HepG2 (cell line): ENCODE data around the gene PLPPR3. TPM values are rescaled to one million over a fixed set of nuclear protein-coding genes. Genes with fewer than 3 reads are reported as not detected.

ENCODE experiments used
- ATAC-seq: fragments of 200-7000 bp; cut with Tn5 transposase; 3 replicates; pipeline ENCODE4 v1.9.1; 2020; ENCODE audit warnings: mild to moderate bottlenecking, moderate library complexity
- BruUV-seq: library from RNA; stranded (reverse); fragments of 400-500 nt; replicated peaks from 2 replicates; lab custom pipeline; 2021; lab: Mats Ljungman, UMichigan
- CTCF ChIA-PET: fragments of 300-600 bp; formaldehyde crosslinking; extraction: SDS; loops from one replicate; lab custom pipeline; 2021; ENCODE audit warnings: low total read pairs, inconsistent platforms, low intra/inter-chr PET ratio; lab: Yijun Ruan, JAX
- POLR2A ChIA-PET: fragments of 350-600 bp; sonication (Branson Sonifier 250); formaldehyde crosslinking; loops from one replicate; lab custom pipeline; 2020; ENCODE audit warnings: antibody characterized with exemption, inconsistent platforms; lab: Yijun Ruan, JAX
- DNase-seq: peaks from one replicate; pipeline ENCODE4 v3.0.0-alpha.2; 2015; ENCODE audit warnings: low spot score
- FAIRE-seq: peaks from 3 replicates; lab custom pipeline; 2011; peaks lifted over from hg19 to GRCh38; lab: Jason Lieb, UNC
- H2AFZ ChIP-seq: one replicate; pipeline ENCODE4 v1.6.1; 2011; ENCODE audit warnings: low read length, inconsistent platforms
- H3K27ac ChIP-seq: fragments of 300-600 bp; 3 replicates; pipeline ENCODE4 v1.8.0; 2011; ENCODE audit warnings: mixed run types, mild to moderate bottlenecking, mixed read lengths, low read length, inconsistent platforms; ENCODE audit not compliant: insufficient read depth; ENCODE audit errors: extremely low read length
- H3K27me3 ChIP-seq, 2 experiments: fragments of 200-600 bp in 1 of 2; 2 replicates in 1 of 2; 3 replicates in 1 of 2; pipeline versions ENCODE4 v1.6.0 to v1.8.0; 2011; ENCODE audit warnings: low read length in 2 of 2, mild to moderate bottlenecking in 2 of 2, moderate library complexity in 2 of 2, inconsistent platforms in 1 of 2; ENCODE audit not compliant: insufficient read depth in 2 of 2, control insufficient read depth in 1 of 2
- H3K36me3 ChIP-seq, 2 experiments: fragments of 200-600 bp in 1 of 2; replicated peaks in 1 of 2; 2 replicates in 1 of 2; 3 replicates in 1 of 2; pipeline versions ENCODE4 v1.5.1 to v1.8.0; 2011; ENCODE audit warnings: low read length in 2 of 2, inconsistent platforms in 1 of 2; ENCODE audit not compliant: insufficient read depth in 2 of 2, control insufficient read depth in 1 of 2
- H3K4me1 ChIP-seq: 2 replicates; pipeline ENCODE4 v1.5.1; 2012; ENCODE audit warnings: low read length, inconsistent platforms; ENCODE audit not compliant: insufficient read depth
- H3K4me2 ChIP-seq: 2 replicates; pipeline ENCODE4 v1.6.0; 2011; ENCODE audit warnings: low read depth, low read length, inconsistent platforms
- H3K4me3 ChIP-seq, 3 experiments: fragments of 200-600 bp in 1 of 3; sonication (generic), shearing (Covaris generic) in 1 of 3; replicated peaks in 1 of 3; 2 replicates each; pipeline ENCODE4 v1.5.1; 2011 to 2016; ENCODE audit warnings: low read length in 3 of 3, inconsistent platforms in 2 of 3, low read depth in 2 of 3, mild to moderate bottlenecking in 2 of 3, control low read depth in 1 of 3, mixed read lengths in 1 of 3; ENCODE audit not compliant: insufficient read depth in 1 of 3
- H3K79me2 ChIP-seq: one replicate; pipeline ENCODE4 v1.6.1; 2011; ENCODE audit warnings: low read length, inconsistent platforms; ENCODE audit not compliant: insufficient read depth
- H3K9ac ChIP-seq: 2 replicates; pipeline ENCODE4 v1.6.0; 2011; ENCODE audit warnings: mild to moderate bottlenecking, low read depth, low read length, inconsistent platforms; ENCODE audit not compliant: insufficient read depth
- H3K9me3 ChIP-seq: 2 replicates; pipeline ENCODE4 v1.5.1; 2012; ENCODE audit warnings: mild to moderate bottlenecking, low read length
- H4K20me1 ChIP-seq: 2 replicates; pipeline ENCODE4 v1.6.0; 2011; ENCODE audit warnings: inconsistent platforms, mild to moderate bottlenecking, low read length, moderate library complexity; ENCODE audit not compliant: insufficient read depth
- EEA1 ChIP-seq: sonication (generic); formaldehyde crosslinking; IDR thresholded peaks from 2 replicates; pipeline ENCODE4 v1.5.1; 2020; ENCODE audit warnings: mild to moderate bottlenecking, missing genetic modification reagents, borderline replicate concordance
- EP300 ChIP-seq, 3 experiments: sonication (generic) in 1 of 3; formaldehyde crosslinking in 1 of 3; IDR thresholded peaks; 2 replicates each; pipeline versions ENCODE4 v1.5.1 to v1.6.1; 2011 to 2020; ENCODE audit warnings: low read depth in 2 of 3, low read length in 2 of 3, borderline replicate concordance in 1 of 3, improper control_type of control experiment in 1 of 3, mild to moderate bottlenecking in 1 of 3, missing genetic modification reagents in 1 of 3, moderate library complexity in 1 of 3
- GPBP1L1 ChIP-seq: sonication (generic); formaldehyde crosslinking; IDR thresholded peaks from 2 replicates; pipeline ENCODE4 v1.5.0; 2020; ENCODE audit warnings: mild to moderate bottlenecking, missing genetic modification reagents
- HDAC1 ChIP-seq: sonication (generic); formaldehyde crosslinking; IDR thresholded peaks from 2 replicates; pipeline ENCODE4 v1.5.1; 2020; ENCODE audit warnings: mild to moderate bottlenecking, missing genetic modification reagents
- IRF9 ChIP-seq: sonication (generic); formaldehyde crosslinking; IDR thresholded peaks from 2 replicates; pipeline ENCODE4 v1.8.0; 2022; ENCODE audit warnings: missing genetic modification reagents, mild to moderate bottlenecking, borderline replicate concordance
- KAT7 ChIP-seq: IDR thresholded peaks from 2 replicates; pipeline ENCODE4 v1.6.1; 2018; ENCODE audit warnings: borderline replicate concordance, missing compliant biosample characterization
- PCBP2 ChIP-seq: fragments of 200-400 bp; formaldehyde crosslinking; optimal IDR thresholded peaks from 2 replicates; pipeline ENCODE3; 2018; ENCODE audit warnings: low read length, low read depth; ENCODE audit not compliant: poor library complexity, severe bottlenecking
- PLRG1 ChIP-seq: fragments of 450-650 bp; conservative IDR thresholded peaks from 2 replicates; pipeline ENCODE4 v1.6.1; 2016
- PLSCR1 ChIP-seq: sonication (generic); formaldehyde crosslinking; IDR thresholded peaks from 2 replicates; pipeline ENCODE4 v1.5.0; 2020; ENCODE audit warnings: missing genetic modification reagents, mild to moderate bottlenecking, borderline replicate concordance
- SIX4 ChIP-seq: sonication (generic); formaldehyde crosslinking; IDR thresholded peaks from 2 replicates; pipeline ENCODE4 v1.4.0; 2020; ENCODE audit warnings: missing genetic modification reagents
- SMYD3 ChIP-seq: sonication (generic); formaldehyde crosslinking; IDR thresholded peaks from 2 replicates; pipeline ENCODE4 v1.8.1; 2023; ENCODE audit warnings: mild to moderate bottlenecking, missing genetic modification reagents
- SRSF9 ChIP-seq: fragments of 200-400 bp; formaldehyde crosslinking; IDR thresholded peaks from 2 replicates; pipeline ENCODE4 v1.6.1; 2018; ENCODE audit warnings: borderline replicate concordance, mild to moderate bottlenecking, low read depth, low read length; ENCODE audit not compliant: insufficient read depth, poor library complexity, severe bottlenecking
- ZMYM2 ChIP-seq: sonication (generic); formaldehyde crosslinking; IDR thresholded peaks from 2 replicates; pipeline ENCODE4 v1.8.0; 2022; ENCODE audit warnings: mild to moderate bottlenecking, missing genetic modification reagents
- ZNF225 ChIP-seq: sonication (generic); formaldehyde crosslinking; IDR thresholded peaks from 2 replicates; pipeline ENCODE4 v1.4.0; 2020; ENCODE audit warnings: mild to moderate bottlenecking, missing genetic modification reagents
- ZNF780A ChIP-seq: sonication (generic); formaldehyde crosslinking; IDR thresholded peaks from 2 replicates; pipeline ENCODE4 v1.8.0; 2022; ENCODE audit warnings: mild to moderate bottlenecking, missing genetic modification reagents, moderate library complexity
- ZNF782 ChIP-seq: sonication (generic); formaldehyde crosslinking; IDR thresholded peaks from 2 replicates; pipeline ENCODE4 v1.4.0; 2020; ENCODE audit warnings: missing genetic modification reagents, mild to moderate bottlenecking, borderline replicate concordance
- WGBS: methylation state at CpG from one replicate; pipeline ENCODE4 v1.1.6; 2017; ENCODE audit warnings: low lambda C conversion rate; 5-methylcytosine and 5-hydroxymethylcytosine counted together
- in situ Hi-C: cut with HindIII; loops from 2 replicates; pipeline ENCODE4 v1.10.0; 2017; ENCODE audit warnings: low pct_unique_long_range_greater_than_20kb; ENCODE audit not compliant: extremely low pct_ligation_motif_present
- intact Hi-C: fragments of 100-400 bp; cut with micrococcal nuclease; formaldehyde crosslinking; loops from one replicate; pipeline ENCODE4 v1.10.0; 2022; ENCODE audit not compliant: unreplicated experiment
- polyA plus RNA-seq, 8 experiments: library from polyadenylated mRNA; depleted of rRNA in 3 of 8; stranded (reverse) in 7 of 8; unstranded in 1 of 8; fragments of >200 nt; fragmentation: Illumina TruSeq in 4 of 8; extraction: Trizol in 4 of 8; gene quantifications; 2 replicates each; pipeline versions ENCODE4 v1.2.1 to v1.2.3, GENCODE V29; 2011 to 2016; ENCODE audit warnings: low read depth in 4 of 8, missing spikeins in 1 of 8, mixed read lengths in 1 of 8; ENCODE audit not compliant: insufficient read depth in 1 of 8
- total RNA-seq, 5 experiments: library from RNA; depleted of rRNA; stranded (reverse); fragments of >200 nt; fragmentation: Illumina TruSeq; extraction: Trizol; gene quantifications; 2 replicates each; pipeline ENCODE4 v1.2.3, GENCODE V29; 2016; ENCODE audit warnings: low read depth in 1 of 5
- TF ChIP-seq, protein P1 (sequence below): sonication (generic); formaldehyde crosslinking; IDR thresholded peaks from 2 replicates; pipeline ENCODE4 v1.4.0; 2020; ENCODE audit warnings: mild to moderate bottlenecking, missing genetic modification reagents

The PLPPR3 gene
- total and polyA plus RNA-seq, 2 of the 13 experiments (the other 11 are each of a cell fraction or from before 2014, with no cell fraction given), result 0.07 to 0.16 TPM

DNA sequence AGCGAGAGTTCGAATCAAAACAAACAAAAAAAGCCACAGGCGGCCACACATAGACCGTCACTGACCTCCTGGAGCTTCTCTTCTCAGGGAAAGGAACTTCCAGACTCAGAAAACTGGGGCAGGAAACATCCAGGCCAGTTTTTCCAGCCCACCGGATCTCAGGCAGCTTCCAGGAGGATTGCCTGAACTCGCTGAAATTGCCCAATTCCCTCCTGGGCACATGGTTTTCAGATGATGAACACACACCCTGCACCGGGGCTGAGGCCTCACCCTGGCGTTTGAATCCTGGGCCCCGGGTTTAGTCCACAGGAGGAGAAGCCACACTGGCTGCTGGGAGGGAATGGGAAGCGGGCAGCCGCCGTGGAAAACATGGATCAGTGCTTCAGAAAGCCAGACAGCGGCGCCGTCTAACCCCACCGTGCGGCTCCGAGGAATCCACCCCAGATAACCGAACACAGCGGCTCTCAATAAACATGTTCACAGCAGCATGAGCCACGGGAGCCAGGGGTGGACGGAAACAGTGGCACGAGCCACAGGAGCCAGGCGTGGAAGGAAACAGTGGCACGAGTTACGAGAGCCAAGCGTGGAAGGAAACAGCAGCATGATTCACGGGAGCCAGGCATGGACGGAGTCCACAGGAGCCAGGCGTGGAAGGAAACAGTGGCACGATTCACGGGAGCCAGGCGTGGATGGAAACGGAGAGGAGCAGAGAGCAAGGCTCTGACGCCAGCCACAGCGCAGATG, 42.7 kb downstream of the PLPPR3 start:
- intact Hi-C loops, result no loop called here
- no peak for TF ChIP-seq SRSF9
- TF ChIP-seq GPBP1L1 (CRISPR knock-in tag), result no peak
- TF ChIP-seq PCBP2, result no peak
- TF ChIP-seq SIX4, result no peak
- no peak; the same call in 1 of the 2 replicates for TF ChIP-seq ZNF225 (CRISPR knock-in tag)
- TF ChIP-seq PLSCR1 (CRISPR knock-in tag), result no peak
- TF ChIP-seq PLRG1, result no peak
- TF ChIP-seq ZMYM2 (CRISPR knock-in tag), result peak; percentile 63; the same call in 1 of the 2 replicates
- TF ChIP-seq IRF9, result peak; percentile 41; the same call in 1 of the 2 replicates
- peak; percentile 75 for TF ChIP-seq HDAC1 (CRISPR knock-in tag)
- peak in 1 of 2 experiments; percentile 46; a peak in 1 of 4 replicates for TF ChIP-seq EP300 (IDR thresholded peaks at IDR 0.05; ENCODE audit: low read depth in 2 of 2, low read length in 2 of 2)
- 0 out of 2 replicates have a peak, but pooled peaks have one; percentile 37 for TF ChIP-seq EP300 (CRISPR knock-in tag; IDR thresholded peaks at IDR 0.05; ENCODE audit: borderline replicate concordance)
- TF ChIP-seq, protein P1, sequence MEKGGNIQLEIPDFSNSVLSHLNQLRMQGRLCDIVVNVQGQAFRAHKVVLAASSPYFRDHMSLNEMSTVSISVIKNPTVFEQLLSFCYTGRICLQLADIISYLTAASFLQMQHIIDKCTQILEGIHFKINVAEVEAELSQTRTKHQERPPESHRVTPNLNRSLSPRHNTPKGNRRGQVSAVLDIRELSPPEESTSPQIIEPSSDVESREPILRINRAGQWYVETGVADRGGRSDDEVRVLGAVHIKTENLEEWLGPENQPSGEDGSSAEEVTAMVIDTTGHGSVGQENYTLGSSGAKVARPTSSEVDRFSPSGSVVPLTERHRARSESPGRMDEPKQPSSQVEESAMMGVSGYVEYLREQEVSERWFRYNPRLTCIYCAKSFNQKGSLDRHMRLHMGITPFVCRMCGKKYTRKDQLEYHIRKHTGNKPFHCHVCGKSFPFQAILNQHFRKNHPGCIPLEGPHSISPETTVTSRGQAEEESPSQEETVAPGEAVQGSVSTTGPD, result no peak
- no peak for TF ChIP-seq ZNF780A (CRISPR knock-in tag)
- TF ChIP-seq KAT7 (CRISPR knock-in tag), result no peak
- no peak for TF ChIP-seq SMYD3 (CRISPR knock-in tag)
- TF ChIP-seq ZNF782 (CRISPR knock-in tag), result peak; percentile 54; the same call in 1 of the 2 replicates
- no peak; the same call in 1 of the 2 replicates for TF ChIP-seq EEA1

More for the DNA sequence above, 42.7 kb downstream of the PLPPR3 start:
- Histone ChIP-seq H3K27me3 (no peaks in the 10 kb centered on the region), H3K4me3 (peak overlapping the region in 1 of 3 experiments; percentile 20; a peak in 1 of 6 replicates), H3K79me2 (peaks cover 5% of the 10 kb centered on the region), H3K9ac (peak overlapping the region; percentile 45), H3K9me3 (no peaks in the 10 kb centered on the region), H2AFZ (no peak overlapping the region), H3K27ac (peak overlapping the region; percentile 27), H3K4me1 (peaks cover 49% of the 10 kb centered on the region), H3K4me2 (peak overlapping the region; percentile 34), H3K36me3 (no peaks in the 10 kb centered on the region), H4K20me1 (no peaks in the 10 kb centered on the region)
- POLR2A ChIA-PET, result interaction anchor here (0.6 to 0.9 kb wide), 2 partner anchors 20 to 175 kb away, joined by 3 to 4 read pairs; no protein-coding TSS in a partner anchor
- in situ Hi-C loops, result no loop called here
- DNase-seq (peak; percentile 81), ATAC-seq (peak; percentile 41), FAIRE-seq (peak; percentile 83)
- BruUV-seq, result no TSS peak
- CTCF ChIA-PET, result no interaction called here
- 46% methylated on average over 28 of the region's 36 CpGs for WGBS
